Upper lobe of left lung (tissue), 6 donors: ENCODE data around the gene ARRB1. TPM values are rescaled to one million over a fixed set of nuclear protein-coding genes. Genes with fewer than 3 reads are reported as not detected.

ENCODE experiments used
- ATAC-seq, 2 donors: fragments of 200-7000 bp; cut with Tn5 transposase; one replicate each; pipeline ENCODE4 v1.9.1; 2022; ENCODE audit warnings: mild to moderate bottlenecking in 2 of 2, moderate library complexity in 2 of 2; ENCODE audit not compliant: low FRiP score in 2 of 2
- DNase-seq, 2 donors: peaks; one replicate each; pipeline ENCODE4 v3.0.0-alpha.2; 2019 to 2020
- H3K27ac ChIP-seq, 4 donors: fragments of 200-600 bp; sonication (generic); one replicate each; pipeline ENCODE4 v1.5.1; 2016 to 2019
- H3K27me3 ChIP-seq, 4 donors: fragments of 200-600 bp; sonication (generic); one replicate each; pipeline ENCODE4 v1.5.1; 2017 to 2019
- H3K36me3 ChIP-seq, 4 donors: fragments of 200-600 bp; sonication (generic); one replicate each; pipeline ENCODE4 v1.5.1; 2016 to 2019
- H3K4me1 ChIP-seq, 4 donors: fragments of 200-600 bp; sonication (generic); one replicate each; pipeline ENCODE4 v1.5.1; 2018 to 2019
- H3K4me3 ChIP-seq, 4 donors: fragments of 200-600 bp; sonication (generic); one replicate each; pipeline ENCODE4 v1.5.1; 2017 to 2019; ENCODE audit warnings: mild to moderate bottlenecking in 2 of 4, moderate library complexity in 1 of 4
- H3K9me3 ChIP-seq, 4 donors: fragments of 200-600 bp; sonication (generic); one replicate each; pipeline ENCODE4 v1.5.1; 2018 to 2019
- EP300 ChIP-seq, 4 donors: sonication (generic); formaldehyde crosslinking; IDR thresholded peaks; one replicate each; pipeline ENCODE4 v1.5.1; 2017; ENCODE audit warnings: antibody characterized with exemption in 4 of 4, control low read depth in 2 of 4
- POLR2A ChIP-seq, 4 donors: fragments of 450-650 bp; IDR thresholded peaks; one replicate each; pipeline ENCODE4 v1.5.1; 2016 to 2017; ENCODE audit warnings: antibody characterized with exemption in 4 of 4, mild to moderate bottlenecking in 2 of 4
- POLR2AphosphoS5 ChIP-seq, 2 donors: sonication (generic); formaldehyde crosslinking; IDR thresholded peaks; one replicate each; pipeline ENCODE4 v1.5.1; 2017; ENCODE audit warnings: antibody characterized with exemption in 2 of 2
- WGBS, 2 donors: methylation state at CpG; one replicate each; pipeline ENCODE4 v1.1.5; 2017 to 2018; 5-methylcytosine and 5-hydroxymethylcytosine counted together
- total RNA-seq, 6 donors: library from RNA; depleted of rRNA in 4 of 6; stranded (reverse); fragments of >200 nt in 4 of 6; gene quantifications; one replicate each; pipeline versions ENCODE4 v1.1.0 to v1.2.1, GENCODE V29; 2016 to 2021
- TF ChIP-seq, protein P1 (sequence below), 6 experiments: fragments of 450-650 bp in 4 of 6; fragments of 200-600 bp in 2 of 6; sonication (generic) in 2 of 6; IDR thresholded peaks; one replicate each; pipeline ENCODE4 v1.5.1; 2016 to 2019; ENCODE audit warnings: antibody characterized with exemption in 6 of 6
- donor health status: DM: no; HTN: no; CAD: no; lungs with moderate emphysema.
- donor health status: DM: no; HTN: yes; CAD: no; lungs with severe emphysema.

ARRB1 gene
- total RNA-seq, 6 donors from 2014 or later = 119 to 235 (median 170) TPM

DNA sequence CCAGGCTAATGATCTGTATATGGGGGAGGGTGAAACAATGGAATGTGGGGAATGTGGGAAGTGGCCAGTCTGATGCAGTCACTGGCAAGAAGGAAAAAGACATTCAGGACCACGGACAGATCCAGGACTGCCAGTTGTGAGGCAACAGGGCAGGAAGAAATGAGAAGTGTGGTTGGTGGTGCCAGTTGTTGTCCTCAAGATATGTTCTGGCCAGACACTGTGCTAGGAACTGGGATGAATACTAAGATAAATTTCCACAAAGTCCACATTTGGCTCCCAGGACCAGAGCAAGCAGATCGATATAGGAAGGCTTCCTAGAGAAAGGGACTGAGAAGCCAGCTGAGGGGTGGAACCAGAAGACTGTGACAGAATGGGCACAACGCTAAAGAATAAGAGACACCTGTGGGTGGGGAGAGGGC, 117.7 kb downstream of the ARRB1 start:
- no peak for TF ChIP-seq POLR2AphosphoS5 (IDR thresholded peaks at IDR 0.05)
- TF ChIP-seq POLR2A (IDR thresholded peaks at IDR 0.05) = no peak
- TF ChIP-seq, protein P1, sequence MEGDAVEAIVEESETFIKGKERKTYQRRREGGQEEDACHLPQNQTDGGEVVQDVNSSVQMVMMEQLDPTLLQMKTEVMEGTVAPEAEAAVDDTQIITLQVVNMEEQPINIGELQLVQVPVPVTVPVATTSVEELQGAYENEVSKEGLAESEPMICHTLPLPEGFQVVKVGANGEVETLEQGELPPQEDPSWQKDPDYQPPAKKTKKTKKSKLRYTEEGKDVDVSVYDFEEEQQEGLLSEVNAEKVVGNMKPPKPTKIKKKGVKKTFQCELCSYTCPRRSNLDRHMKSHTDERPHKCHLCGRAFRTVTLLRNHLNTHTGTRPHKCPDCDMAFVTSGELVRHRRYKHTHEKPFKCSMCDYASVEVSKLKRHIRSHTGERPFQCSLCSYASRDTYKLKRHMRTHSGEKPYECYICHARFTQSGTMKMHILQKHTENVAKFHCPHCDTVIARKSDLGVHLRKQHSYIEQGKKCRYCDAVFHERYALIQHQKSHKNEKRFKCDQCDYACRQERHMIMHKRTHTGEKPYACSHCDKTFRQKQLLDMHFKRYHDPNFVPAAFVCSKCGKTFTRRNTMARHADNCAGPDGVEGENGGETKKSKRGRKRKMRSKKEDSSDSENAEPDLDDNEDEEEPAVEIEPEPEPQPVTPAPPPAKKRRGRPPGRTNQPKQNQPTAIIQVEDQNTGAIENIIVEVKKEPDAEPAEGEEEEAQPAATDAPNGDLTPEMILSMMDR (IDR thresholded peaks at IDR 0.05) = no peak
- no peak for TF ChIP-seq EP300 (IDR thresholded peaks at IDR 0.05)
- ATAC-seq = no peak

DNA sequence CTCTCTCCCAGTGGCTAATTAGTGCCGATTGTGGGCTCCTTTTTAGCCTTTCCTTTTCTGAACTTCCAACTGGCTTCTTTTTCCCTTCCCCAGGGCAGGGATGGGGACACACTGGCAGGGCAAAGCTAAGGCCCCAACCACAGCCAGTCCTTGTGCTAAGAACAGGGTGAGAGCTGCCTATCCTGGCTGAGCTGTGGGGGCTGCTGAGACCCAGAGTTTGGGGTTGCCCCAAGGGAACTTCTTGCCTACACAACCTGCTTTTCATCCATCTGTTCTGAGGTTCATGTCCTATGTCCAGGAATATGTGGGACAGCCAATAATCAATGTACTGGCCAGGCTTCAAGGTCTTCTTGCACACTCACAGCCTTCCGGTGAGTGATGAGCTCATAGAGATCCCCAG, 120.8 kb downstream of the ARRB1 start:
- H3K9me3 ChIP-seq = no peaks in the 10 kb centered on the region
- TF ChIP-seq, protein P1 (IDR thresholded peaks at IDR 0.05) = no peak
- TF ChIP-seq EP300 (IDR thresholded peaks at IDR 0.05) = no peak
- TF ChIP-seq POLR2AphosphoS5 (IDR thresholded peaks at IDR 0.05) = no peak
- no peak for TF ChIP-seq POLR2A (IDR thresholded peaks at IDR 0.05)
- H3K27ac ChIP-seq = no peak overlapping the region
- WGBS, 2 donors = 67 to 73% methylated on average over 1 to 2 of the region's 2 CpGs
- ATAC-seq (no peak), DNase-seq (no peak)
- H3K27me3 ChIP-seq = no peaks in the 10 kb centered on the region
- H3K4me3 ChIP-seq = no peak overlapping the region
- no peaks in the 10 kb centered on the region for H3K36me3 ChIP-seq
- H3K4me1 ChIP-seq = no peaks in the 10 kb centered on the region

More for the DNA sequence above, 117.7 kb downstream of the ARRB1 start:
- H3K9me3 ChIP-seq = no peaks in the 10 kb centered on the region
- no peaks in the 10 kb centered on the region for H3K4me1 ChIP-seq
- DNase-seq = no peak
- no peak overlapping the region for H3K27ac ChIP-seq
- no peaks in the 10 kb centered on the region for H3K36me3 ChIP-seq
- H3K27me3 ChIP-seq = no peaks in the 10 kb centered on the region
- no peak overlapping the region for H3K4me3 ChIP-seq
- WGBS, 2 donors = 49 to 51% methylated on average over 3 of the region's 3 CpGs

DNA sequence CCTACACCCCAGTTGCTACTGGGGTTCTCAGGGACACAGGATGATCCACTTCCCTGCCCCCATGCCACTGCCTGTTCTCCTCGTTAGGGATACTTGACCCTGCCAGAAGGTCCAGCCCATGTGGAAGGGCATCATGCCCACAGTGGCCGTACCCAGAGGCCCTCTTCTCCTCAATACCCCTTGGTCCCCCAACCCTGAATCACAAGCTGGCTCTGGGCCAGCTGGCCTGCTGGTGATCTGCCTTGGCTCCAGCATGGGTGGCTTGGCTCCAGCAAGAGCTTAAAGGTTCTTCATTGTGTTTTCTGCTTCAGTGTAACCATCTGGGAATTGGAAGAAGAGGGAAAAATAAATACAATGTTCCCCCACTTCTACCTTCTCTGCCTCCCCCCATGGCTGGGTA, 122.0 kb downstream of the ARRB1 start:
- no peak overlapping the region for H3K27ac ChIP-seq
- no peak overlapping the region for H3K4me3 ChIP-seq
- TF ChIP-seq EP300 (IDR thresholded peaks at IDR 0.05) (no peak), POLR2AphosphoS5 (IDR thresholded peaks at IDR 0.05) (no peak), POLR2A (IDR thresholded peaks at IDR 0.05) (no peak)
- TF ChIP-seq, protein P1 (IDR thresholded peaks at IDR 0.05) = no peak
- H3K27me3 ChIP-seq = no peaks in the 10 kb centered on the region
- no peak for DNase-seq
- ATAC-seq = no peak
- no peaks in the 10 kb centered on the region for H3K4me1 ChIP-seq
- no peaks in the 10 kb centered on the region for H3K9me3 ChIP-seq
- 68 to 84% methylated on average over 2 of the region's 2 CpGs for WGBS, 2 donors
- H3K36me3 ChIP-seq = no peaks in the 10 kb centered on the region

DNA sequence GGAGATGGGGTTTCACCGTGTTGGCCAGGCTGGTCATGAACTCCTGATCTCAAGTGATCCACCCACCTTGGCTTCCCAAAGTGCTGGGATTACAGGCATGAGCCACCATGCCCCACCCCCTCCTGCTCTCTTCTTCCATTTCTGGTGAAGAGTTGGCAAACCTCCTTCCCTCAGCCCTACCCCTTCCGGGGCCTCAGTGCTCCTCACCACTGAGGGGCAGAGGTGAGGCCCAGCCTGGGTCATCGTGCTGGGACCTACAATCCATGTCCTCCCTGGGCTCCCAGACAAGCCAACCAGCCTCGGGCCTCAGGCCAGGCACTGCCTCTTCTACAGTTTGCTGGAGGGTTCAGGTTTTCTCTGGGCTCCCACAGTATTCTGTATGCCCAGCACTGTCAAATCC, 125.7 kb downstream of the ARRB1 start:
- TF ChIP-seq POLR2A (IDR thresholded peaks at IDR 0.05) (no peak), POLR2AphosphoS5 (IDR thresholded peaks at IDR 0.05) (no peak), EP300 (IDR thresholded peaks at IDR 0.05) (no peak)
- TF ChIP-seq, protein P1 (IDR thresholded peaks at IDR 0.05) = no peak
- Histone ChIP-seq H3K4me1 (no peaks in the 10 kb centered on the region), H3K36me3 (no peaks in the 10 kb centered on the region), H3K27me3 (no peaks in the 10 kb centered on the region), H3K27ac (no peak overlapping the region), H3K9me3 (no peaks in the 10 kb centered on the region), H3K4me3 (no peak overlapping the region)
- ATAC-seq (no peak), DNase-seq (no peak)
- WGBS, 2 donors = 62 to 76% methylated on average over 4 of the region's 4 CpGs

DNA sequence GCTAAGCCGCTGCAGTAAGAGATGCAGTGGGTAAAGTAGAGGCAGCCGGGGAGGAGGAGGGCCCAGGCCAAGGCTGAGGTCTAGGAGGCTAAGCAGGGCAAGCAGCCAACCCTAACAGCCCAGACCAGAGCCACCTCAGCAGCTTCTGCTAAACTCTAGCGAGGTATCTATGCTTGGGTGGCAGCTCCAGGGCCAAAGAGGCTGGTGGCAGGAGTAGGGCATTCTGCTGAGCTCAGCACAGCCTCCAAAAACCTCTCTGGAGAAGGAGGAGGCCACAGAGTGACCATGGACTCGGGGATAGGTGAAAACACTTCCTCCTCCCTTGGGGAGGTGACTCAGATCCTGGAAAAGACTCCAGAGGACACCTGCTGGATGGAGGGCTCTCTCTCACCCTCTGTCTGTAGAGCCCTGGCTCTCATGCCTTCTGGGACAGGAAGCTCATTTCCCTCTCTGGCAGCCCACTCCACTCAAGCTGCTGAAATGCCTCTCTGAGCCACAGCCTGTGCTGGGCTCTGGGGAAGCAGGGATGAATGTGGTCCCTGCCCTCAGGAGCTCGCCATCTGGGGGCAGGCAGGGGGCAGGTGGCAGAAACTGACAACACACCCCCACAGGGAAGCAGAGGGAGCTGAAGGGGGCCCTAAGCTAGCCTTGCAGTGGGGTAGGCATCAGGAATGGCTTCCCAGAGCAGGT, 127.4 kb downstream of the ARRB1 start:
- Histone ChIP-seq H3K9me3 (no peaks in the 10 kb centered on the region), H3K4me3 (no peak overlapping the region), H3K36me3 (no peaks in the 10 kb centered on the region), H3K27me3 (no peaks in the 10 kb centered on the region), H3K27ac (no peak overlapping the region), H3K4me1 (no peaks in the 10 kb centered on the region)
- ATAC-seq = peak in 1 of 2 donors; percentile 17
- TF ChIP-seq EP300 (IDR thresholded peaks at IDR 0.05) (no peak), POLR2A (IDR thresholded peaks at IDR 0.05) (no peak), POLR2AphosphoS5 (IDR thresholded peaks at IDR 0.05) (no peak)
- TF ChIP-seq, protein P1 (IDR thresholded peaks at IDR 0.05) = no peak
- DNase-seq = no peak
- 71 to 100% methylated on average over 3 to 5 of the region's 5 CpGs for WGBS, 2 donors
